ENCODE data around the gene ANKRD10. TPM values are rescaled to one million over a fixed set of nuclear protein-coding genes. Genes with fewer than 3 reads are reported as not detected.

ANKRD10 gene
- total RNA-seq, result 100 to 1,000 TPM; 195 to 200 TPM

DNA sequence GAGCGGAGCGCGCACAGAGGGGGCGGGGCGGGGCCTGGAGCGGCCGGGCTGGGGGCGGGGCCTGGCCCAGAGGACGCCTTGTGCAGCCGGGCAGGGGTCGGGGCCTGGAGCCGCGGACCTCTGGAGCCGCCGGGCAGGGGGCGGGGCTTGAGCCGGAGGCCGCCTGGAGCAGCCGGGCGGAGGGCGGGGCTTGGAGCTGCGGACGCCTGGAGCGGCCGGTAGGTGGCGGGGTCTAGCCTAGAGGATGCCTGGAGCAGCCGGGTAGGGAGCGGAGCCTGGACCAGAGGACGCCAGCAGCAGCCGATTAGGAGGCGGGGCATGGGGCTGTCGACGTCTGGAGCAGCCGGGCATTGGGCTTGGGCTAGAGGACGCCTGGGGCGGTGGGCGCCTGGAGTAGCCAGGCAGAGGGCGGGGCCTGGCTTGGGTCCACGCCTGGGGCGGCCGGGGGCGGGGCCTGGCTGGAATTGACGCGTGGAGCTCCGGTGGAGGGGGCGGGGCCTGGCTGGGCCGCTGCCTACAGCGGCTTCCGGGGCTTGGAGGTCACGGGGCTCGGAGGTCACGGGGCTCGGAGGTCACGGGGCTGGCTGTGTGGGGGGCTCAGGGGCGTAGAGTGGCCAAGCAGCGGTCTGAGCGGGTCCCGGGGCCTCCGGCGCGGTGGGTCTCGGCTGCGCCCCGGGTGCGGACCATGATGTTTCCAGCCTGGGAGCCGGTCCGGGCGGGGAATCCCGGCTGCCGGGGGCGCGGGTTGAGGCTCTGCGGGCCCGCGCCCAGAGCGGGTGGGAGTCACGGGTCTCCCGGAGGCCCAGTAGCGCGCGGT lies at the start of gene ANKRD10:
TSS of gene ANKRD10 (minus strand) at position 13 of the 817 bp plus-strand sequence. CDS start 135 bp downstream, outside the sequence.
- Histone ChIP-seq H3K4me1 (ENCODE audit: control insufficient read depth in 1 of 2, low read depth in 2 of 2) (peaks cover 13 to 38% of the 10 kb centered on the region in 2 donors), H3K27me3 (replicated peaks; ENCODE audit: insufficient read depth) (no peaks in the 10 kb centered on the region), H3K9me3 (no peaks in the 10 kb centered on the region), H3K27ac (peak within 1 kb of the TSS; percentile 99), H3K36me3 (no peaks in the 10 kb centered on the region), H3K4me3 (peak within 1 kb of the TSS; percentile 95)
- TF ChIP-seq, protein P1, sequence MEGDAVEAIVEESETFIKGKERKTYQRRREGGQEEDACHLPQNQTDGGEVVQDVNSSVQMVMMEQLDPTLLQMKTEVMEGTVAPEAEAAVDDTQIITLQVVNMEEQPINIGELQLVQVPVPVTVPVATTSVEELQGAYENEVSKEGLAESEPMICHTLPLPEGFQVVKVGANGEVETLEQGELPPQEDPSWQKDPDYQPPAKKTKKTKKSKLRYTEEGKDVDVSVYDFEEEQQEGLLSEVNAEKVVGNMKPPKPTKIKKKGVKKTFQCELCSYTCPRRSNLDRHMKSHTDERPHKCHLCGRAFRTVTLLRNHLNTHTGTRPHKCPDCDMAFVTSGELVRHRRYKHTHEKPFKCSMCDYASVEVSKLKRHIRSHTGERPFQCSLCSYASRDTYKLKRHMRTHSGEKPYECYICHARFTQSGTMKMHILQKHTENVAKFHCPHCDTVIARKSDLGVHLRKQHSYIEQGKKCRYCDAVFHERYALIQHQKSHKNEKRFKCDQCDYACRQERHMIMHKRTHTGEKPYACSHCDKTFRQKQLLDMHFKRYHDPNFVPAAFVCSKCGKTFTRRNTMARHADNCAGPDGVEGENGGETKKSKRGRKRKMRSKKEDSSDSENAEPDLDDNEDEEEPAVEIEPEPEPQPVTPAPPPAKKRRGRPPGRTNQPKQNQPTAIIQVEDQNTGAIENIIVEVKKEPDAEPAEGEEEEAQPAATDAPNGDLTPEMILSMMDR (IDR thresholded peaks at IDR 0.05), result peak; percentile 90
- ATAC-seq (ENCODE audit: insufficient number of reproducible peaks, low FRiP score, low read depth) (peak; percentile 78), DNase-seq (ENCODE audit: low spot score) (peak; percentile 95)

DNA sequence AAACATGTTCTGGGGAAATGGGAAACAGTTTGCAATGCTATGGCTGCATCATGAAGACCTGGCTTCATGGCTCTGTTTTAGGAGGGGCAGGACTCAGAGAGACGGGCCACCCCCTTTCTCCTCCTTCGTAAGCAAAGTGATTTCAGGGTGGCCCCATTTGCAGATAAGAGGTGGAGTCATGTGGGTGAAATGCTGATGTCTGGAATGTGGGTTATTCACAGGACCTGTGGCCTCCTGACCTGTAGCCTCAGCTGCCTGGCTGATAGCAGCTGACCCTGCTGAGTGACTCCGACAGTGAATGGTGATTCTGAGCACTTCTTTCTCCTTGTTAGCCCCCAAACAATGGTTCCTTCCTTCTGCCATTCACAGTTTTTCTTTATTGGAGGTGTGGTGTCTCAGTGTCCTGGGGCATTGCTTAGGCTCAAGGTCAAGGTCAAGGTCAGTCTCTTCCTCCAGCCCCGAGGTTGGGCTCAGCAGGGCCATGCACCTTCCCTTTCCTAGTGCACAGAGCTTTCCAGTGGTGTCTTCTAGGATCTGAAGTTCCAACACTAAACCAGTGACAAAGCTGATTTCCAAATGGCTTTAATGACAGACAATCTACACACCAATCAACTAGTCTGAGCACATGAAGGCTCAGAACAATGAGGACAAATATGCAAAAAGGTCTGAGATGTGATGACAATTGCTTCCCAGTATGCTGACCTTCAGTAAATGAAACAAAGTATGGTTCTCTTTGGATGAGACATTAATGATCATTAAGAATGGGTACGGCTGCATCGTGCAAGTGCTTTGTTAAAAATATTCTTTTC lies 49.6 kb upstream of the ANKRD10 start:
- H3K27me3 ChIP-seq (replicated peaks; ENCODE audit: insufficient read depth), result no peaks in the 10 kb centered on the region
- H3K27ac ChIP-seq, result no peak overlapping the region
- peaks cover 9% of the 10 kb centered on the region for H3K9me3 ChIP-seq
- DNase-seq (ENCODE audit: low spot score), result no peak
- no peaks in the 10 kb centered on the region for H3K36me3 ChIP-seq
- H3K4me3 ChIP-seq, result no peak overlapping the region
- TF ChIP-seq, protein P1 (IDR thresholded peaks at IDR 0.05), result no peak
- no peaks in the 10 kb centered on the region for H3K4me1 ChIP-seq (ENCODE audit: control insufficient read depth in 1 of 2, low read depth in 2 of 2)
- no peak for ATAC-seq (ENCODE audit: insufficient number of reproducible peaks, low FRiP score, low read depth)

DNA sequence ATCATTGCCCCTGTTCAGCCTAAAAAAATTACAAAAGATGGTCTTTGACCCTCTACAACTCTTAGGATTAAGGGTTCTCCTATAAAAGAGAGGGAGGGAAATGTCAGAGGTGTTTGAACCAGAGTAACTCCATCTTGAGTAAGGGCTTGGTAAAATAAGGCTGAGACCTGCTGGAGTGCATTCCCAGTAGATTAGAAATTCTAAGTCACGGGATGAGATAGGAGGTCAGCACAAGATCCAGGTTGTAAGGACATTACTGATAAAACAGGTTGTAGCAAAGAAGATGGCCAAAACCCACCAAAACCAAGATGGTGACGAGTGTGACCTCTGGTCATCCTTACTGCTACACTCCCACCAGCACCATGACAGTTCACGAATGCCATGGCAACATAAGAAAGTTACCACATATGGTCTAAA lies 48.7 kb upstream of the ANKRD10 start:
- ATAC-seq (ENCODE audit: insufficient number of reproducible peaks, low FRiP score, low read depth) (no peak), DNase-seq (ENCODE audit: low spot score) (no peak)
- Histone ChIP-seq H3K27me3 (replicated peaks; ENCODE audit: insufficient read depth) (no peaks in the 10 kb centered on the region), H3K4me3 (no peak overlapping the region), H3K36me3 (no peaks in the 10 kb centered on the region), H3K9me3 (peaks cover 9% of the 10 kb centered on the region), H3K4me1 (ENCODE audit: control insufficient read depth in 1 of 2, low read depth in 2 of 2) (no peaks in the 10 kb centered on the region), H3K27ac (no peak overlapping the region)
- TF ChIP-seq, protein P1 (IDR thresholded peaks at IDR 0.05), result no peak

DNA sequence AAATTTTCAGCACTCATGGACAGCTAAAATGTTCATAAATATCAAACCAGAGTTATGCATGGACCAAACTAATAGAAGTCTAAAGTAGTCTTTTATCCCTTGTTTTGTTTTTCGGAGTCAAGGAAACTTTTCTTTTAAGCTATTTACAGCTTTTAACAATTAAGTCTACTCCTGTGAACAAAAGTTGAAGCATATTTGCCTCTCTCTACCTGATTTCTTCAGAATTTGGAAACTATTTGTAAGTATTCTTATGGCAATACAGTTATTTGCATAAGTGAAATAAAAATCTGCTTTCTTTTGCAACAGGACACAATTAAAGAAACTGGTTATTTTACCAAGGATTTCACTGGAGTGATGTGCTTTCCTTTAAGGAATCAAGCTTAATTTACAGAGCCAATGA lies 47.1 kb upstream of the ANKRD10 start:
- no peaks in the 10 kb centered on the region for H3K4me1 ChIP-seq (ENCODE audit: control insufficient read depth in 1 of 2, low read depth in 2 of 2)
- ATAC-seq (ENCODE audit: insufficient number of reproducible peaks, low FRiP score, low read depth) (no peak), DNase-seq (ENCODE audit: low spot score) (no peak)
- H3K27ac ChIP-seq, result no peak overlapping the region
- no peaks in the 10 kb centered on the region for H3K36me3 ChIP-seq
- H3K4me3 ChIP-seq, result no peak overlapping the region
- no peaks in the 10 kb centered on the region for H3K27me3 ChIP-seq (replicated peaks; ENCODE audit: insufficient read depth)
- TF ChIP-seq, protein P1 (IDR thresholded peaks at IDR 0.05), result no peak
- peaks cover 9% of the 10 kb centered on the region for H3K9me3 ChIP-seq

DNA sequence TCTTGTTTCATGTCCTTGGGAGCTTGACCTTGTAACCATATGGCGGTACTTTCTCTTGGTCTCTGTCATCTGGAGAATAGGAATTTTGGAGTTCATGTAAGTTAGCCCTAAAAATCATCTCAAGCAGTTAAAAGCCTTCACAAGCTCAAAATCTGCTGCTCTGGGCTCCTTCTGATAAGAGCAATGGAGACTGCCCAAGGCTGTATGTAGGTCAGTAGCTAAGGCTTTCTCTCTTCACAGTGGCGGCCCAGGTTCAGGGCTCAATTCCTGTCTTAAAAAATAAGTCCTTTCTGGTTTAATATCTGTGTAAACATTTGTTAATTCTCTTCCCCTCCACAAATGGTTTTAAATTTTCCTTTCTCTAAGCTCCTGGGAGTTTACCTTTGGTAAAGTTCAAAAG lies 45.3 kb upstream of the ANKRD10 start:
- no peak overlapping the region for H3K27ac ChIP-seq
- H3K4me1 ChIP-seq (ENCODE audit: control insufficient read depth in 1 of 2, low read depth in 2 of 2), result peaks cover 0 to 3% of the 10 kb centered on the region in 2 donors
- no peaks in the 10 kb centered on the region for H3K36me3 ChIP-seq
- TF ChIP-seq, protein P1 (IDR thresholded peaks at IDR 0.05), result no peak
- H3K4me3 ChIP-seq, result no peak overlapping the region
- H3K9me3 ChIP-seq, result no peaks in the 10 kb centered on the region
- DNase-seq (ENCODE audit: low spot score) (no peak), ATAC-seq (ENCODE audit: insufficient number of reproducible peaks, low FRiP score, low read depth) (no peak)
- H3K27me3 ChIP-seq (replicated peaks; ENCODE audit: insufficient read depth), result no peaks in the 10 kb centered on the region
